HG03139 (cell line): ENCODE results near the gene PPARA.

Experiments
- ATAC-seq: cut with Tn5 transposase; IDR thresholded peaks from one replicate; pipeline ENCODE4 v1.9.1; 2021; ENCODE audit not compliant: unreplicated experiment

PPARA gene

DNA sequence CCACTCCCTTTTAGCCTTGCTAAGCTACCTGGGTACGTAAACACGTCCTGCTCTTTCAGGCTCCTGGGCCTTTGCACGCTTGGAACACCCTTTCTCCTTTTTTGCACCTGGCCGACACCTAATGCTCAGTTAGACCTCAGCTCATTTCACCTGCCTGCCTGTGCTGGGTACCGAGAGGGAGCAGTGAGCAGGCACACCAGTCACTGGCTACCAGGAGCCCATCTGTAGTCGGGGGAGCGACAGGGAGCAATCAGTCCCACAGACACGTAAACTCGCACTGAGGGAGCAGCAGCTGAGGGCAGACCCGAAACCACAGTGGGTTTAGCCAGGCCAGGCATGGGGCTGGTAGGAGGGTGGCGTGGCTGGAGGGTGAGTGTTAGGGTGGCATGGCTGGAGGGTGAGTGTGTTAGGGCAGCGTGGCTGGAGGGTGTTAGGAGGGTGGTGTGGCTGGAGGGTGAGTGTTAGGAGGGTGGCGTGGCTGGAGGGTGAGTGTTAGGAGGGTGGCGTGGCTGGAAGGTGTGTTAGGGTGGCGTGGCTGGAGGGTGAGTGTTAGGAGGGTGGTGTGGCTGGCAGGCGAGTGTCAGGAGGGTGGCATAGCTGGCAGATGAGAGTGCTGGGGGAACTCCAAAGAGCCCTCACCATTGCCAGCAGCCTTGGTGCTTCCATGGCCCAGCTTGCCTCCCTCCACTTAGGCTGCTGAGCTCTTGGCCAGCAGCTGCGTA lies 140.0 kb downstream of the PPARA start:
- no peak for ATAC-seq

DNA sequence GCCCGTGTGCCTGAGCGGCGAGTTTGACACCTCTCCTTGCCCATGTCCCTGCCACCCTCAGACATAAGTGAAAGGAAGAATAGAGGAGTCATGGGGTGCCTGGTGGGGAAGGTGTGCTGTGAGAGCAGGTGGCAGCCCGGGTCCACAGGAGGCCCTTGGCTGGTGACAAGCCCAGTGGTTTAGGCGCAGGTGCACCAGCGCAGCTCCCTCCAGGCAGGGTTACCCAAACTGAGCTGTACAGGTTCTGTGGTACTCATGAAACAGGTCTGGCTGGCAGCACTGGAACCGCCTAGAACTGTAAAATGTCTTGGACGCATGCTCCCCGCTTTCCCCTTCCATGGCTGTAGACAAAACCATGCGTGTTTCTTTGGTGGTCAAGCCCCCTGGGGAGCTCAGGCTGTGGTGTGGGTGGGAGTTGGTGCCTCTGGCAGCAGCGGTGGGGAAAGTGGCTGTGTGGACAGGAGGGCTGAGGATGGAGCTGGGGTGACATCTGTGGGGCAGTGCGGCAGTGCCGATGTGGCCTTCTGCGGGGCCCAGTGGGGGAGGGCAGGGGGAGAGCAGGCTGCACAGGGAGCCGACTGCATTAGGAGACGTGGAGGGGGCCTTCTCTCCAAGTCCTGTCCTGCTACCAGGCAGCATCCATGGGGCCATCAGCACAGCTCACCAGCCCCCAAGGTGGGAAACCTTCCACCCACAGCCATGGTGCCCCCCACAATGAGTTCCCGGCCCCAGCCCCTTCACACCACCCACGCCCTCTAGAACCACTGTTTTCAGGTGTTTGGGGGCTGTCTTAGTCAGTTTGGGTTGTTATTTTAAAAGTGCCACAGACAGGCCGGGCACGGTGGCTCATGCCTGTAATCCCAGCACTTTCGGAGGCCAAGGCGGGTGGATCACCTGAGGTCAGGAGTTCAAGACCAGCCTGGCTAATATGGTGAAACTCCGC lies 140.8 kb downstream of the PPARA start:
- ATAC-seq, result no peak

GRCh38 chr22:46292173-46292572 lies 141.8 kb downstream of the PPARA start:
- ATAC-seq, result no peak

GRCh38 chr22:46292732-46293131 lies 142.4 kb downstream of the PPARA start:
- no peak for ATAC-seq
